GM06990 (cell line): Measurements from ENCODE around the gene CSRP3.

Experiments
- DNase-seq: peaks from one replicate; pipeline ENCODE4 v3.0.0-alpha.2; 2011; ENCODE audit not compliant: insufficient read length; ENCODE audit errors: extremely low read depth
- H3K27me3 ChIP-seq: replicated peaks from 2 replicates; pipeline ENCODE4 v1.6.0; 2011; ENCODE audit warnings: low read length; ENCODE audit not compliant: control insufficient read depth, insufficient read depth
- H3K36me3 ChIP-seq: 2 replicates; pipeline ENCODE4 v1.5.1; 2011; ENCODE audit warnings: low read length; ENCODE audit not compliant: control insufficient read depth, insufficient read depth
- H3K4me3 ChIP-seq: replicated peaks from 2 replicates; pipeline ENCODE4 v1.5.1; 2011; ENCODE audit warnings: low read depth, mild to moderate bottlenecking, control low read depth, low read length
- CTCF ChIP-seq: IDR thresholded peaks from 2 replicates; pipeline ENCODE4 v1.5.1; 2011; ENCODE audit warnings: low read length, control low read depth, mild to moderate bottlenecking, inconsistent platforms; ENCODE audit not compliant: insufficient read depth, poor library complexity, severe bottlenecking

The CSRP3 gene

GRCh38 chr11:19244084-19244483 is 42.3 kb upstream of the CSRP3 start:
- Histone ChIP-seq H3K27me3 (no peaks in the 10 kb centered on the region), H3K4me3 (no peak overlapping the region), H3K36me3 (no peaks in the 10 kb centered on the region)
- no peak for DNase-seq
- TF ChIP-seq CTCF: no peak

- DNase-seq: no peak
- Histone ChIP-seq H3K36me3 (no peaks in the 10 kb centered on the region), H3K27me3 (no peaks in the 10 kb centered on the region), H3K4me3 (no peak overlapping the region)
- no peak for TF ChIP-seq CTCF
Measured at GRCh38 chr11:19243613-19244012, 41.8 kb upstream of the CSRP3 start.

- no peak for DNase-seq
Measured at GRCh38 chr11:19243143-19243542, 41.4 kb upstream of the CSRP3 start.

GRCh38 chr11:19242179-19242932 is 40.6 kb upstream of the CSRP3 start:
- no peak for TF ChIP-seq CTCF
- Histone ChIP-seq H3K4me3 (peak overlapping the region; percentile 92), H3K27me3 (no peaks in the 10 kb centered on the region), H3K36me3 (no peaks in the 10 kb centered on the region; the same call in 1 of the 2 replicates)
- no peak for DNase-seq

More at GRCh38 chr11:19243143-19243542, 41.4 kb upstream of the CSRP3 start:
- no peak for TF ChIP-seq CTCF
- Histone ChIP-seq H3K27me3 (no peaks in the 10 kb centered on the region), H3K36me3 (no peaks in the 10 kb centered on the region), H3K4me3 (no peak overlapping the region)

- peak overlapping the region; percentile 92 for H3K4me3 ChIP-seq
- peak; percentile 75 for DNase-seq
- no peaks in the 10 kb centered on the region for H3K27me3 ChIP-seq
- peaks cover 3% of the 10 kb centered on the region for H3K36me3 ChIP-seq
- TF ChIP-seq CTCF: no peak
Measured at GRCh38 chr11:19241260-19242178, 39.7 kb upstream of the CSRP3 start.
